ENCODE data around the gene ZNF234. TPM values are rescaled to one million over a fixed set of nuclear protein-coding genes. Genes with fewer than 3 reads are reported as not detected.
A peak's percentile ranks its signal among the peaks of the same experiment; 100 is the strongest.

The ZNF234 gene
- total and polyA plus RNA-seq, 4 donors = 1.1 to 5.2 (median 3.2) TPM

- DNase-seq (ENCODE audit: low spot score) = no peak
Measured at GRCh38 chr19:44176590-44176989, 35.2 kb downstream of the ZNF234 start.

GRCh38 chr19:44180968-44181367, 39.6 kb downstream of the ZNF234 start:
- peak overlapping the region in 2 of 3 donors; percentile 29 to 31 for H3K4me3 ChIP-seq (ENCODE audit: low read depth in 1 of 3, low read length in 3 of 3)
- H3K27ac ChIP-seq (ENCODE audit: low read depth in 1 of 2, low read length in 2 of 2) = no peak overlapping the region
- no peak for DNase-seq (ENCODE audit: low spot score)
- peaks cover 2 to 16% (median 13%) of the 10 kb centered on the region in 4 donors for H3K36me3 ChIP-seq (ENCODE audit: control insufficient read depth in 4 of 4, insufficient read depth in 3 of 4, low read depth in 1 of 4, low read length in 3 of 4)
- no peak overlapping the region for H3K9ac ChIP-seq (ENCODE audit: low read depth in 1 of 2, low read length in 2 of 2)
- no peaks in the 10 kb centered on the region for H3K4me1 ChIP-seq (ENCODE audit: control insufficient read depth in 4 of 4, insufficient read depth in 4 of 4, low read length in 3 of 4)
- peaks cover 42 to 81% (median 68%) of the 10 kb centered on the region in 4 donors for H3K9me3 ChIP-seq (ENCODE audit: control insufficient read depth in 4 of 4, low read length in 3 of 4)
- H3K27me3 ChIP-seq (ENCODE audit: control insufficient read depth in 4 of 4, insufficient read depth in 4 of 4, low read length in 3 of 4) = no peaks in the 10 kb centered on the region
- TF ChIP-seq REST (IDR thresholded peaks at IDR 0.05) (no peak), HNF4G (IDR thresholded peaks at IDR 0.05) (no peak), FOXA2 (IDR thresholded peaks at IDR 0.05) (no peak), MAX (IDR thresholded peaks at IDR 0.05) (no peak), CTCF (IDR thresholded peaks at IDR 0.05; ENCODE audit: low read depth, low read length, missing input control) (no peak), YY1 (IDR thresholded peaks at IDR 0.05) (no peak), JUND (IDR thresholded peaks at IDR 0.05) (no peak)

More at GRCh38 chr19:44176590-44176989, 35.2 kb downstream of the ZNF234 start:
- Histone ChIP-seq H3K4me3 (ENCODE audit: low read depth in 1 of 3, low read length in 3 of 3) (peak overlapping the region in 2 of 3 donors; percentile 59 to 69), H3K9me3 (ENCODE audit: control insufficient read depth in 4 of 4, low read length in 3 of 4) (peaks cover 47 to 94% (median 81%) of the 10 kb centered on the region in 4 donors), H3K36me3 (ENCODE audit: control insufficient read depth in 4 of 4, insufficient read depth in 3 of 4, low read depth in 1 of 4, low read length in 3 of 4) (peaks cover 21 to 59% (median 56%) of the 10 kb centered on the region in 4 donors), H3K9ac (ENCODE audit: low read depth in 1 of 2, low read length in 2 of 2) (no peak overlapping the region), H3K4me1 (ENCODE audit: control insufficient read depth in 4 of 4, insufficient read depth in 4 of 4, low read length in 3 of 4) (no peaks in the 10 kb centered on the region), H3K27me3 (ENCODE audit: control insufficient read depth in 4 of 4, insufficient read depth in 4 of 4, low read length in 3 of 4) (no peaks in the 10 kb centered on the region), H3K27ac (ENCODE audit: low read depth in 1 of 2, low read length in 2 of 2) (no peak overlapping the region)
- TF ChIP-seq RAD21 (IDR thresholded peaks at IDR 0.05) (no peak), EGR1 (IDR thresholded peaks at IDR 0.05; ENCODE audit: low read depth in 2 of 2) (no peak), NR2F2 (IDR thresholded peaks at IDR 0.05) (no peak), GABPA (IDR thresholded peaks at IDR 0.05 in 1 of 2, conservative IDR thresholded peaks at IDR 0.05 in 1 of 2) (no peak), CTCF (IDR thresholded peaks at IDR 0.05; ENCODE audit: low read depth, low read length, missing input control) (no peak), HNF4G (IDR thresholded peaks at IDR 0.05) (no peak), ATF3 (IDR thresholded peaks at IDR 0.05) (no peak), REST (IDR thresholded peaks at IDR 0.05) (no peak), TAF1 (conservative IDR thresholded peaks at IDR 0.05) (no peak), HNF4A (conservative IDR thresholded peaks at IDR 0.05) (no peak), YY1 (IDR thresholded peaks at IDR 0.05) (no peak), JUND (IDR thresholded peaks at IDR 0.05) (no peak), RXRA (IDR thresholded peaks at IDR 0.05) (no peak), FOXA1 (IDR thresholded peaks at IDR 0.05) (no peak), SP1 (IDR thresholded peaks at IDR 0.05) (no peak)
- WGBS = 98% methylated on average over 3 of the region's 3 CpGs

All from liver (tissue), 9 donors.